SHP77 treated with DMSO at 0.1 percent for 48 hours (cell line): Measurements from ENCODE around the gene RAB40A.

Source experiments
- DNase-seq: peaks from one replicate; lab custom pipeline; 2025; lab: John Stamatoyannopoulos, UW

RAB40A gene, protein sequence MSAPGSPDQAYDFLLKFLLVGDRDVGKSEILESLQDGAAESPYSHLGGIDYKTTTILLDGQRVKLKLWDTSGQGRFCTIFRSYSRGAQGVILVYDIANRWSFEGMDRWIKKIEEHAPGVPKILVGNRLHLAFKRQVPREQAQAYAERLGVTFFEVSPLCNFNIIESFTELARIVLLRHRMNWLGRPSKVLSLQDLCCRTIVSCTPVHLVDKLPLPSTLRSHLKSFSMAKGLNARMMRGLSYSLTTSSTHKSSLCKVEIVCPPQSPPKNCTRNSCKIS

DNA sequence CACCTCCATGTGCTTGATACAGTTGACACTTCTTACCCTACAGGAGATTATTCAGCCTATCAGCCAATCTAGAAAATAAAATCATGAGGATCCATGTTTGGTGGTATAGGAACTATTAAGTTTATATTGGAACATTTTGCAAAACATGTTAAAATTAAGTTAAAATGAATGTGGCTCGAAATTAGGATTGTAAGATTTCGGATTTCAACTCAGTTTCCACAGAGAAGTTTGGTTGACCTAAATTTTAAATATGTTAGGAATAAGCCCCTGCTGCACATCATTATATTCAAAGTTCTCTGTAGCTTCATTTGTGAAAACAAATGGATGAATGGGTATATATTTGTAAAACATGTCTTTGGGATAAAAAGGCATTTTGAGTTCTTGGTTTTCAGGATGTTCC, at the start of gene RAB40A:
TSS of gene RAB40A (minus strand) at position 101 of the 400 bp plus-strand sequence. CDS start 18,733 bp downstream, outside the sequence.
- no peak for DNase-seq

DNA sequence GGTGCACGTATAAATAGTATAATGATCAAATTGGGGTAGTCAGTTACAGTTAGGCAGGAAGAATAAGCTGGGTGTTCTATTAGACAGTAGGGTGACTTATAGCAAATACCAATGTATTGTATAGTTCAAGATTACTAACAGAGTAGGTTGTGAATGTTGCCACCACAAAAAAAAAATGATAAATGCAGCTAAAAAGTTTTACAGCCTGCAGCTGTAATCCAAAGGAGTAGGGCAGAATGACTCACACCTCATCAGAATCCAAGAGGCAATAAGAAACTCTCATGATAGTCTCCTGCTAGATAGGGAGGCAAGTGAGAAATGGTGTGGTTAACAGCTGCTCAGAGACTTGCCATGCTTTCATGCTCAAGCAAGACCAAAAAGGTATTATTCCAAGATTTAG, 46.5 kb upstream of the RAB40A start:
- no peak for DNase-seq

DNA sequence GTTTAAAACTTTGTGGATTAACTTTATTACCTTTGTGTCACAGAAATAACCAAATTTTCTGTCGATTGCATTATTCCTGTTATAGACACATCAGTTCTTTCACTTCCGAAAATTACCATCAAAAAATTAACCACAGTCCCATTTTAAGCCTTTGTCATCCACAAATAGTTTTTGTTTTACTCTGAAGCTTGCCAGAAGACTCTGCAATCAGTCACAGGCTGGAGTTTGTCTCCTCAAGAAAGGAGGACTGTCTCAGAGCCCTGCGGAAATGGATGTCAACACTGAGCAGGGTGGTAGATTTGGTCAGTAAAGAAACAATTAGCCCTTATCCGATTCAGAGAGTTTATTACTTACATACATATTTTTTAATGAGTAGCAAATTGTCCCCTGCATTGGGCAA, 45.9 kb upstream of the RAB40A start:
- DNase-seq: no peak

GRCh38 chrX:103562801-103563200, 43.5 kb upstream of the RAB40A start:
- no peak for DNase-seq

GRCh38 chrX:103560256-103560655, 41.0 kb upstream of the RAB40A start:
- no peak for DNase-seq

GRCh38 chrX:103556963-103557612, 37.8 kb upstream of the RAB40A start:
- DNase-seq: no peak

DNA sequence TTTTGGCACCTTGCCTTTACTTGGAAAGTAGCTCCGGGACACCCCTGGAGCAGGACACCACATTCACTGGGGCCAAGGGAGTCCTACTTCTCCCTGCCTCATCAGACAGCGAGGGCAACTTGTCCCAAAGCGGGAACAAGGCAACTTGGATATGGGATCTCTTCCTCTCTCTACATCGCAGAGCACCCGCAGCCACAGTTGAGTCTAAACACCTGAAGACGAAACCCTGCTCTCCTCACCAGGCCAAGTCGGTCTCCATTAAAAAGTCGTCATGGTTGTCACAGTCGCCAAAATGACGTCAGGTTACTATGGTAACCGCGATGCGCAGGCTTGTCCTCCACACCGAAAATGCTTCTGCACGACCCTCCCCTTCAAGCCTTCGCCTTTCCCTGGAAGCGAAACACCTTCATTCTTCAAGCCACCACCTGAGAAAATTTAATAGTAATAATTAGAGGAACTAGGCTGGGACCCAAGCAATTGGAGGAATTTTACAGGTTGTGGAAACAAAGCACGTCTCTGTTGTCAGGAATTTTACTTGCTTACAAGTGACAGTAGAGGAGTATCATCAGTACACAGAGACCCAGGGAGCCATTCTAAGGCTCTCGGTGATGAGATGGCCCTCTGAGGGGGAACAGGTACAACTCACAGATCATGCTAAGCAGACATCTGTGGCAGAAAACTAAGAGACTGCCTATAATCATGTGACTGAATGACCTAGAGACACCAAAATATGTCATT, 35.6 kb upstream of the RAB40A start:
- no peak for DNase-seq

- no peak for DNase-seq
Observed at GRCh38 chrX:103552236-103552635, 32.9 kb upstream of the RAB40A start.

DNA sequence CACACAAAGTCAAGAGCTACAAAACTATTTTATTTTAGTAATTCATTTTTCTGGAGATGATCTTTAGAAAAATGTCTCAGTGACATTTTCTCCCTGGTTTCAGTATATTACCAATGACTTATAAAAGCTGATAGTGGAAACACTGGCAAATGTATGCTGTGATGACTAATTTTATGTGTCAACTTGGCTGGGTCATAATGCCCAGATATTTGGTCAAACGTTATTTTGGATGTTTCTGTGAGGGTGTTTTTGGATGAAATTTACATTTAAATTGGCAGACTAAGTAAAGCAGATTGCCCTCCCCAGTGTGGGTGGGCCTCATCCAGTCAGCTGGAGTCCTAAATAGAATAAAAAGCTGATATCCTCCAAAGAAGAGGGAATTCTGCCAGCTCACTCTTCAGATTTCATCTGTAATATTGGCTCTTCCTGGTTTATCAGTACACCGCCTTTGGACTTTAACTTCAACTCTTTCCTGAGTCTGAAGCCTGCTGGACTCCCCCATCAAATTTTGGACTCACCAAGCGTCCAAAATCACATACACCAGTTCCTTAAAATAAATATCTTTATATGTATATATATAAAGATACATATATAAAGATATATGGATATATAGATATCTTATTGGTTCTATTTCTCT, 31.2 kb upstream of the RAB40A start:
- DNase-seq: no peak

- DNase-seq: no peak
Observed at GRCh38 chrX:103549916-103550315, 30.6 kb upstream of the RAB40A start.

GRCh38 chrX:103540145-103540544, 20.9 kb upstream of the RAB40A start:
- no peak for DNase-seq

DNA sequence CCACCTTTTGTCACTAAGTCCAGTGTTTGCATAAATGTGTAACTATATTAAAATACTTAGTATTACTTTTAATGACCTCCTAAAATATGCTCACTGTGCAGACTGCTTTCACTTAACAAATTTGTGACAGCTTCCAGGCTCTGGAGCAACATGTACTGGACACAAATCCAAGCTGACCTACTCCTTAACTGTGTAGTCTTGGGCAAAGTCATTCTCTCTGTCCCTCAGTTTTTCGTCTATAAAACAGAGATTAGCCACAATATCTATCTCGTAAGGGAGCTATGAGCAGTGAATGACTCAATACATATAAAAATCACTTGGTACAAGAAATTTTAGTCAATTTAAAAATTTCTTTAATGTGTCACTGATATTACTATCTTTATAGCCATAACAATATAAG, 20.4 kb upstream of the RAB40A start:
- no peak for DNase-seq

GRCh38 chrX:103538728-103539127, 19.4 kb upstream of the RAB40A start:
- DNase-seq: no peak

DNA sequence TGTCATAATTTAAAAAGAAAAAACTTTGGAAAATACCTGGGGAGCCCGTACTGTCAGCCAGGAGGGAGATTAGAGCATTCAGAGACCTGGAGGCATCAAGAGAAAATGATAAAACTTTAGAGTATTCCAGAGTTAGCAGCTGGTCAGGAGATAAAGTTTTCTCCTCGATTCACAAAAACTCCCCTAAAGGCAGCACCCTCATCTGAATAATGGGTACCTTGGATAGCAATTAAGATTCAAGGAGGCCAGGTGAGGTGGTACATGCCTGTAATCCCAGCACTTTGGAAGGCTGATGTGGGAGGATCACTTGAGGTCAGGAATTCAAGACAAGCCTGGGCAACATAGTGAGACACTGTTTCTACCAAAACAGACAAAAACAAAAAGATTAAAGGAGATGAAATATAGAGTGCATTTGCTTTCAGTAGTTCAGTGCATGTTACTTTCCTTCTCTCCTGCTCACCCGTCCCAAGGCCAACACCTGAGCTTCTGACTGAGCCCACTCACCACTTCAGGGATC, 18.6 kb upstream of the RAB40A start:
- no peak for DNase-seq

DNA sequence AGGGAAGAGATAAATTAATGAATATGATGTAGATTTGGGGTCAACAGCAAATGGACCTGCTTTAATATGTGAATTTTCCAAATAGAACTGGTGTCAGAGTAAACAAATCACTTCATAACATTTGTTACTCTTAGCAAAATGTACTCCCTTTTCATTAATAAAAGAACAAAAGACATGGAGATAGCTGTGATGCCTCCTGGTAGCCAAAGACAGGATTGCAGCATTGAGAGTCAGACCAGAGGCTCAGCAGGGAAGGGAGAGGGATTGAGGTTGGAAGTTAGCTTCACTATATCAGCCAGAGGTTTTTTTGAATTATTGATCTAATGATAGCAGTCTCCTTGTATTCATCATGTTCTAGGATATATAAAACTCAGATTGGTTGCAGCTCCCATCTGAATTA, 17.4 kb upstream of the RAB40A start:
- no peak for DNase-seq

- no peak for DNase-seq
Observed at GRCh38 chrX:103536071-103536470, 16.8 kb upstream of the RAB40A start.

DNA sequence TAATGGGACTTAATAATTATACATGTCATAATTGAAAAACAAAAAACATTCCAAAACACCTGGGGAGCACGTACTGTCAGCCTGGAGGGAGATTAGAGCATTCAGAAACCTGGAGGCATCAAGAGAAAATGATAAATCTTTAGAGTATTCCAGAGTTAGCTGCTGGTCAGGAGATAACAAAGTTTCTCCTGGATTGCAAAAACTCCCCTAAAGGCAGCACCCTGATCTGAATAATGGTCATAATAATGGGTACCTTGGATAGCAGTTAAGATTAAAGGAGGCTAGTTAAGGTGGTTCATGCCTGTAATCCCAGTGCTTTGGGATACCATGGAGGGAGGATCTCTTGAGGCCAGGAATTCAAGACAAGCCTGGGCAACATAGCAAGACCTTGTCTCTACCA, 15.9 kb upstream of the RAB40A start:
- DNase-seq: no peak

- DNase-seq: peak; percentile 8
Observed at GRCh38 chrX:103533511-103534216, 14.4 kb upstream of the RAB40A start.

- no peak for DNase-seq
Observed at GRCh38 chrX:103531002-103531401, 11.7 kb upstream of the RAB40A start.

DNA sequence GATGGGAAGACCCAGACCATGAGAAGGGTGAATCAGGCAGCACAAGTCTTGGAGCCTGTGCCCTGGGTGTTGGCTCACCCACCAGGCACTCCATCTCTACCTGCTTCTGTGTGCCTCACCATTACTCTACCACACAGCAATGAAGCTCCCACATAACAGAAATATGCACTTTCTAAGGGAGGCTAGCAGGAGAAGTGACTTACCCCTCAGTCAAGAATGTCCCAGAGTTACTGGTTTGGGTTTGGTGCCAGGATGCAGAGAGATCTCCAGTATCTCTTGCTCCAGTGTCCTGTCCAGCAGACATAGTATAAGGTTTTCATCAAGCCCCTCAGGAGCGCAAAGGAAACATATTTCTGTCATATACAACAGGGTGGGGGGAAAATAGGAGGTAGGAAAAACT, 11.3 kb upstream of the RAB40A start:
- no peak for DNase-seq

DNA sequence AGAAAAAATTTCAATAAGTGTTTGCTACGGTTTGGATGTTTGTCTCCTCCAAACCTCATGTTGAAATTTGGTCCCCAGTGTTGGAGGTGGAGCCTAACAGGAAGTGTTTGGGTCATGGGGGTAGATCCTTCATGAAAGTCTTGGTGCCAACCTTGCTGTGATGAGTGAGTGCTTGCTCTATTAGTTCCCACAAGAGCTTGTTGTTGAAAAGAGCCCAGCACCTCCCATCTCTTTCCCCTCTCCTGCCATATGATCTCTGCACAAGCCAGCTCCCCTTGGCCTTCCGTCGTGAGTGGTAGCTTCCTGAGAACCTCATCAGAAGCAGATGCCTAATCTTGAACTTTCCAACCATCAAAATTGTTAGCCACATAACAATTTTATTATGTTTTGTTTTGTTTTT, 10.3 kb upstream of the RAB40A start:
- no peak for DNase-seq

DNA sequence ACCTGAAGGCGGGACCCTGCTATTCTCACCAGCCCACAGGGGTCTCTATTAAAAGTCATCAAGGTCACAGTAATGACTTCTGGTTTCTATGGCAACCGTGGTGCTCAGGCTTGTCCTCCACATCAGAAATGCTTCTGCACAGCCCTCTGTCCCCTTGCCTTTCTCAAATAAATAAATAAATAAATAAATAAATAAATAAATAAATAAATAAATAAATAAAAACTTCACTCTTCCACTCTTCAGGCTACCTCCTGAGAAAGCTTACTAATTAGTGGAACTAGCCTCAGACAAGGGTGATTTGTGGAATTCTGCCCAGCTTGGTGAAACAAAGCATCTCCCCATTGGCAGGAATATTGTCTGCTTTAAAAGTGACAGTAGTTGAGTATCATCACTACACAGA, 5.5 kb upstream of the RAB40A start:
- DNase-seq: no peak
